ENCODE results near the gene M1AP.

M1AP gene, protein sequence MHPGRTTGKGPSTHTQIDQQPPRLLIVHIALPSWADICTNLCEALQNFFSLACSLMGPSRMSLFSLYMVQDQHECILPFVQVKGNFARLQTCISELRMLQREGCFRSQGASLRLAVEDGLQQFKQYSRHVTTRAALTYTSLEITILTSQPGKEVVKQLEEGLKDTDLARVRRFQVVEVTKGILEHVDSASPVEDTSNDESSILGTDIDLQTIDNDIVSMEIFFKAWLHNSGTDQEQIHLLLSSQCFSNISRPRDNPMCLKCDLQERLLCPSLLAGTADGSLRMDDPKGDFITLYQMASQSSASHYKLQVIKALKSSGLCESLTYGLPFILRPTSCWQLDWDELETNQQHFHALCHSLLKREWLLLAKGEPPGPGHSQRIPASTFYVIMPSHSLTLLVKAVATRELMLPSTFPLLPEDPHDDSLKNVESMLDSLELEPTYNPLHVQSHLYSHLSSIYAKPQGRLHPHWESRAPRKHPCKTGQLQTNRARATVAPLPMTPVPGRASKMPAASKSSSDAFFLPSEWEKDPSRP

DNA sequence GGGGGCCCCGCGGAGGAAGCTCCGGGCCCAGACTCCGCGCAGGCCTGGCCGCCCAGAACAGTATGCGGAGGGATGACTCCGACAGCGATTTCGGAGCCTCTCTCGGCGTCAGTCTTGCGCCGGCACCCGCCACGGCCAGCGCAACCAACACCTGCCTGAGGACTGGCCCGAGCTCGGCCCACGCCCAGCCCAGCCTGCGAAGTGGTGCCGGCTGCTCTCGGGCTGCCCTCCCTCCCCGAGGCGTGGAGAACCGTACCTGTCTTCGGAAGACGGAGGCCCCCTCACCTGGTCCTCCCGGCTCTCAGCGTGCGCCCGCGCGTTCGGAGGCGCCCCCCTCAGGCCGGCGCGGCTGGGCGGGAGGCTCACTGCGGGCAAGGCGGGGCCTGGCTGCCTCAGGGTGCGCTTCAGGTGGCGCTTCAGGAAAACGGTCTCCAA lies at the start of gene M1AP:
TSS of gene M1AP (minus strand) at position 322 of the 435 bp plus-strand sequence. CDS start 8,055 bp downstream, outside the sequence.
- DNase-seq, result no peak

DNA sequence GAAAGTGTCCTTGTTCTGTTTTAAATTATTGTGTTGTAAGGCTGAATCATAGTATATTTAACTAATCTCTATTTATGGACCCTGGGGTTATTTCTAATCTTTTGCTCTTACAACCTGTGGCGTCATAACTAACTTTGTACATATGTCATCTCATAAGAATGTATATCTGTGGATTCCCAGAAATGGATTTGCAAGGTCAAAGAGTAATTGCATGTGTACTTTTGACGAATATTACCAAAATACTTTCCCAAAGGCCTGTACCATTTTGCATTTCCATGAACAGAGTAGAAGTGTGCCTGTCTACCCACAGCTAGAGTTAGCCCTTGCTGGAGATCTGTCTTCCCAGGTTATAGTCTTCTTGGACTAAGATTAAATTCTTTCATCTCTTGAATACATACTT lies 48.7 kb upstream of the M1AP start:
- no peak for DNase-seq

GRCh38 chr2:74695663-74696062 lies 47.5 kb upstream of the M1AP start:
- DNase-seq, result no peak

- no peak for DNase-seq
Measured at GRCh38 chr2:74694281-74694680, 46.2 kb upstream of the M1AP start.

GRCh38 chr2:74693668-74694067 lies 45.5 kb upstream of the M1AP start:
- DNase-seq, result no peak

DNA sequence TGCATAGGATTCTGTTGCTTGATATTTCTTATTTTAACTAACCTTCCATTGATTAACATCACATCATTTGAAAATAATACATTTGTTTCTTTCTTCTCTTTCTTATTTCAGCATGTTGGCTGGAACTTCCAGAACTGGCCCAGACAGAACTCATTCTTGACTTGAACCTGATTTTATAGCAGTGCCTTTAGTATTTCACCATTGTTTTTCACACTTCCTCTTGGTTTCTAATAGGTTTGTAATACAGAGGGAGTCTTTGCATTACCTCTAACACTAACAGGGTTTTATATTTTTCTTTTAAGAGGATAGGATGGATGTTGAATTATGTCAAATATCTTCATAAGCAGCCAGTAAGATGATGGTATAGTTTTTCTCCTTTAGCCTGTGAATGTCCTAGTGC lies 45.1 kb upstream of the M1AP start:
- no peak for DNase-seq

DNA sequence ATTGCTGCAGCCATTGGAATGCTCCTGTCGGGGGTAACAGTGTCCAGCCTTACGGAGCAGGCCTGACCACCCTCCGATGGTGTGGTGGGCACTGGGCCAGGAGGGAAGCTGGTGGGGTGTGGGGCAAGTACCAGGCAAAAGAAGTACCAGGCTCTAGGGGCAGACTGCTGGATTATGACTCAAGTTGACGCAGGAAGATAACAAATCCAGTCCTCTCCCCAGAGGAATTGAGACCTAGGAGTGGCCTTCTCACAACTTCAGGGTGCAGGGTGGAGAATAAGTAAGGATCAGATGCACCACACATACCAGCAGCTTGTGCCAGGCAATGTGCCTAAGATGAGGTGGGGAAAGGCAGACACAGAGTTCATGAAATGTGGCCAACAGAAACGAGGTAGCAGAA lies 43.8 kb upstream of the M1AP start:
- DNase-seq, result no peak

DNA sequence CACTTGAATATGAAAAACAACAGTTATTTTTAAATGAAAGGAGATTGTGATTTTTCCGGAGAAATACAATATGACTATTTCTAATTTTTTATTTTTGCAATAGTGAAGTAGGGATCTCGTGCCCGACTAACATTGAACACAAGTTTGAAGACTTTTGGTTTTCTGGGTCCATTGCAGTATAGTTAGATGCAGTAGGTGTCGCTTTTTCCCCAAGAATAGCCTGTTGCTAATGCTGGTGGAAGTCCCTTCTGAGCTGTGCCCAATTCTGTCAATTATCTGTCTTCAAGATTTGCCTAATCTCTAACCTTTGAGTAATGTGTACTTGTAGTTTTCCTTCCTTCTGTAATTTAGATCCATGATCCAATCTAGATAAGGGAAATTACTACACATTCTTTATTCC lies 42.4 kb upstream of the M1AP start:
- DNase-seq, result peak; percentile 14 to 55

DNA sequence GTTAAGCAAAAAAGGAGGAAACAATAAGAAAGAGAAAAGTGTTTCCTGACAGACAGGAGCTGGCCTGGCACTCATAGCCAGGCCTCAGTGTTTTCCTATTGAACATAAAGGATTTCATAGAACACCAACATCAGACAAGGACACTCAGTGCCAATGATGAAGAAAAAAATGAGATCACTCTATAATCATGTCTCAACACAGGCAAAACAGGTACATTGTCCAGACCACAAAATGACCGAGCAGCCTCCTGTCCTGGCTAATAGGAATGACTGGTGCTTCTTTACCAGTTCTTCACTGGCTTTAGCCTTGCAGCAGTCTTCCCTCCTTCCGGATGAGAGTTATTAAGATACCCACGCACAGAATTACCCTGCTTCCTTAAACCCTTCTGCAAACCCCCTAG lies 41.5 kb upstream of the M1AP start:
- DNase-seq, result no peak

GRCh38 chr2:74688881-74689280 lies 40.8 kb upstream of the M1AP start:
- DNase-seq, result no peak

- DNase-seq, result no peak
Measured at GRCh38 chr2:74685408-74685807, 37.3 kb upstream of the M1AP start.

GRCh38 chr2:74682501-74682900 lies 34.4 kb upstream of the M1AP start:
- DNase-seq, result no peak

- no peak for DNase-seq
Measured at GRCh38 chr2:74679615-74680014, 31.5 kb upstream of the M1AP start.

GRCh38 chr2:74676331-74676730 lies 28.2 kb upstream of the M1AP start:
- DNase-seq, result no peak

- DNase-seq, result no peak
Measured at GRCh38 chr2:74675090-74675489, 27.0 kb upstream of the M1AP start.

DNA sequence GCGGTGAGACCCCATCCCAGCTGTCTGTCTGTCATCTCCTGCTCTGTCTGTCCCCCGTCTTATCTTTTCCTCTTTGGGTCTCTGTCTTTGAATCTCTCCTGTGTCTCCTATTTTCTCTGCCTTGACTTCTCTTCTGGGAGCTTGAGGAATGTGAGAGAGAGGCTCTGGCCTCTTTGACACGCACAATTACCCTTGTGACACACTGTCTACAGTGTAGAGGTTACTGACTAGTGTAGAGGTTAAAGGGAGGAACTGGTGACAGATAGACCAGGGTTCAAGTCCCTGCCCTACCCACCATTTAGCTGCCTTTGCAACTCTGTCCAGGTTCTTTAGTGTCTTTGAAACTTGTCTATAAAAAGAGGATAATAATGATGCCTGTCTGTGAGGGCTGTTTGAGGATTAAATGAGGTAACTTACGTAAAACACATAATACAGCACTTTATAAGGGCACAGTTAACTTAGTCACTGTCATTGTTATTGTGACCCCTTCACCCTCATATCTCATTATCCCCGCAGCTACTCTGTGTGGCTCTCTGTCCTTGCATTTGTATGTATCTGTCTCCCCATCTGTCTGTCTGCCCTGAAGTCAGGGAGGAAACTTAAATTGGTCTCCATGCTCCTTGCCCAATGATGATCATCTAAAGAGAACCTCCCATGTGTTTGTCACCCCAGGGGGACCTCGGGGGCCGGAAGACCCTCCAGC lies 25.8 kb upstream of the M1AP start:
- DNase-seq, result no peak

- DNase-seq, result no peak
Measured at GRCh38 chr2:74671479-74671878, 23.3 kb upstream of the M1AP start.

- DNase-seq, result no peak
Measured at GRCh38 chr2:74670263-74670662, 22.1 kb upstream of the M1AP start.

DNA sequence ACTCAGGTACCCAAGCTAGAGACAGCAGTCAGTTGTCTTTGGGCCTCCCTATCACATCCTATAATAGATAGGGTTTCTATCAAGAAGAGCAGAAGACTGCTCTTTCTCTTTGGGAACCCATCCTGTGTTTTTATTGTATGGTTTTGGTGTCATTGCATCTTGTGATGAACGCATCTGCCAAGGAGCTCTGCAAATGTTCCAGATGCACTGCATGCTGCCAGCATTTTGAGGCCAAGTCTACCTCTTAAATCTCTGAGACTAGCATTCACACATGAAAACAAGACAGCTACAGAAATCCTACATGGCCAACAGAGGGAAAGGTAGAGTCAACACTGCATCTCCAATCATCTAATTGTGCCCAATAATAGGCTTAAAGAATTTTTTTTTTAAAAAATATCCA lies 20.0 kb upstream of the M1AP start:
- no peak for DNase-seq

DNA sequence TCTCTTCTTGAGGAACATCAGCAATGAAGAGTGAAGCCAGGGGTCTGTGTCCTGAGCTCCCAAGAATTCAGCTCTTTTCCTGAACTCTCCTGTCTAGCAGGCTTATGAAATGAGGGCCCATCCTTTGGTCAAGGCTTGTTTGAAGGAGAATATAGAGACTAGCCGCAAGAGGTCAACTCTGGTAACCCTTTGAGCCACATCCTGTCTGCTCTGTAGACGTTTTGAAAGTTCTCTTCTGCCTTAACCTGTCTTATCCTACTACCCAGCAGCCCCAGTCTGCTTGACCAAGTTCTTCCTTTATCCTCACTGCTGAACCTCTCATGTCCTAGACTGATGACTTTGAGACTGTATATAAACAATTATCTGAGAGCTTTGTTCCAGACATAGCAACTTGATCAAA lies 11.3 kb upstream of the M1AP start:
- DNase-seq, result no peak

DNA sequence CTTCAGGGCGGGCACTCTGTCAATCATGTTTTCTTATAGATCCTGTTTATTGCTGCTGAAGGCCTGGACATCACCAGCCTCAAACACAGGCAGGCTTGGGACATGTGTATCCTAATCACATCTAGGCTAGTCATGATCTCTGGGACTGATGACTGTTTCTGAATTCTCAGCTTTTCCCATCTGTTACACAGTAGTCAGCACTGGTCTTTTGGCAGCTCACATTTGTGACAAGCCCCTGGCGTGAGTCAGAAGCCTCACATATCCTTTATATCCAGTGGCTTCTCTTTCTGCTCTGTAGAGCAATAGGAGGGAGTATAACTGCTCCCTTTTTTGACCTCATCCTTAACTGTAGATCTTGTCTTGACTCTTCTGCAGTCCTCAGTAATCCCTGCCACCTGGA lies 10.4 kb upstream of the M1AP start:
- no peak for DNase-seq

- DNase-seq, result no peak
Measured at GRCh38 chr2:74655579-74655978, 7.4 kb upstream of the M1AP start.

- DNase-seq, result peak; percentile 94 to 97
Measured at GRCh38 chr2:74653985-74654882, 6.1 kb upstream of the M1AP start, which contains the start of gene SEMA4F. Gene SEMA4F, plus strand, starts transcription at chr2:74654247. Its CDS starts 130 bp downstream, at chr2:74654377.

Data from SHP77 (cell line).